ENCODE measurements around the gene ZBTB34.

The ZBTB34 gene

GRCh38 chr9:126874546-126875314 lies 14.3 kb downstream of the ZBTB34 start:
- no peak overlapping the region for H3K4me3 ChIP-seq (ENCODE audit: low read length)
- no peak for DNase-seq (ENCODE audit: low read depth, low spot score)

- no peak for DNase-seq (ENCODE audit: low read depth, low spot score)
- H3K4me3 ChIP-seq (ENCODE audit: low read length) = no peak overlapping the region
These were observed 15.5 kb downstream of the ZBTB34 start for GRCh38 chr9:126875756-126876510.

- DNase-seq (ENCODE audit: low read depth, low spot score) = no peak
- H3K4me3 ChIP-seq (ENCODE audit: low read length) = no peak overlapping the region
These were observed 16.1 kb downstream of the ZBTB34 start for GRCh38 chr9:126876531-126876930.

- no peak overlapping the region for H3K4me3 ChIP-seq (ENCODE audit: low read length)
- peak; percentile 17 for DNase-seq (ENCODE audit: low read depth, low spot score)
These were observed 17.0 kb downstream of the ZBTB34 start for GRCh38 chr9:126877418-126877817.

- DNase-seq (ENCODE audit: low read depth, low spot score) = no peak
- H3K4me3 ChIP-seq (ENCODE audit: low read length) = no peak overlapping the region
These were observed 18.8 kb downstream of the ZBTB34 start for GRCh38 chr9:126879288-126879687.

GRCh38 chr9:126880226-126880946 lies 19.9 kb downstream of the ZBTB34 start:
- DNase-seq (ENCODE audit: low read depth, low spot score) = no peak

GRCh38 chr9:126880947-126881332 lies 20.5 kb downstream of the ZBTB34 start:
- H3K4me3 ChIP-seq (ENCODE audit: low read length) = no peak overlapping the region
- no peak for DNase-seq (ENCODE audit: low read depth, low spot score)

More at GRCh38 chr9:126880226-126880946, 19.9 kb downstream of the ZBTB34 start:
- H3K4me3 ChIP-seq (ENCODE audit: low read length) = no peak overlapping the region

- no peak for DNase-seq (ENCODE audit: low read depth, low spot score)
These were observed 22.3 kb downstream of the ZBTB34 start for GRCh38 chr9:126882746-126883145.

GRCh38 chr9:126883636-126884035 lies 23.2 kb downstream of the ZBTB34 start:
- no peak for DNase-seq (ENCODE audit: low read depth, low spot score)
- no peak overlapping the region for H3K4me3 ChIP-seq (ENCODE audit: low read length)

More at GRCh38 chr9:126882746-126883145, 22.3 kb downstream of the ZBTB34 start:
- no peak overlapping the region for H3K4me3 ChIP-seq (ENCODE audit: low read length)

GRCh38 chr9:126885131-126885641 lies 24.7 kb downstream of the ZBTB34 start:
- no peak overlapping the region for H3K4me3 ChIP-seq (ENCODE audit: low read length)
- DNase-seq (ENCODE audit: low read depth, low spot score) = no peak

GRCh38 chr9:126886034-126886822 lies 25.8 kb downstream of the ZBTB34 start:
- H3K4me3 ChIP-seq (ENCODE audit: low read length) = no peak overlapping the region
- no peak for DNase-seq (ENCODE audit: low read depth, low spot score)

- no peak overlapping the region for H3K4me3 ChIP-seq (ENCODE audit: low read length)
- no peak for DNase-seq (ENCODE audit: low read depth, low spot score)
These were observed 26.5 kb downstream of the ZBTB34 start for GRCh38 chr9:126886897-126887296.

- no peak for DNase-seq (ENCODE audit: low read depth, low spot score)
- no peak overlapping the region for H3K4me3 ChIP-seq (ENCODE audit: low read length)
These were observed 31.2 kb downstream of the ZBTB34 start for GRCh38 chr9:126891676-126892075.

GRCh38 chr9:126893079-126893478 lies 32.6 kb downstream of the ZBTB34 start:
- DNase-seq (ENCODE audit: low read depth, low spot score) = no peak
- H3K4me3 ChIP-seq (ENCODE audit: low read length) = no peak overlapping the region

GRCh38 chr9:126894052-126894603 lies 33.7 kb downstream of the ZBTB34 start:
- DNase-seq (ENCODE audit: low read depth, low spot score) = no peak

GRCh38 chr9:126902210-126902609 lies 41.8 kb downstream of the ZBTB34 start:
- no peak overlapping the region for H3K4me3 ChIP-seq (ENCODE audit: low read length)
- no peak for DNase-seq (ENCODE audit: low read depth, low spot score)

More at GRCh38 chr9:126894052-126894603, 33.7 kb downstream of the ZBTB34 start:
- H3K4me3 ChIP-seq (ENCODE audit: low read length) = no peak overlapping the region

GRCh38 chr9:126904586-126904985 lies 44.1 kb downstream of the ZBTB34 start:
- DNase-seq (ENCODE audit: low read depth, low spot score) = no peak
- no peak overlapping the region for H3K4me3 ChIP-seq (ENCODE audit: low read length)

GRCh38 chr9:126906091-126906490 lies 45.7 kb downstream of the ZBTB34 start:
- no peak for DNase-seq (ENCODE audit: low read depth, low spot score)
- H3K4me3 ChIP-seq (ENCODE audit: low read length) = no peak overlapping the region

- DNase-seq (ENCODE audit: low read depth, low spot score) = no peak
- H3K4me3 ChIP-seq (ENCODE audit: low read length) = no peak overlapping the region
These were observed 46.6 kb downstream of the ZBTB34 start for GRCh38 chr9:126907058-126907457.

Data from Jurkat, Clone E6-1 (cell line).